Loucy (cell line): ENCODE data around the gene UBE2QL1.

Source experiments
- H2AFZ ChIP-seq: fragments of 200-600 bp; sonication (generic); 2 replicates; pipeline ENCODE4 v1.6.0; 2016; ENCODE audit warnings: antibody characterized with exemption, mild to moderate bottlenecking, low read length, moderate library complexity
- H3F3A ChIP-seq: fragments of 200-600 bp; 2 replicates; pipeline ENCODE4 v1.6.0; 2016; ENCODE audit warnings: antibody characterized with exemption, low read depth, mild to moderate bottlenecking
- H3K27me3 ChIP-seq: fragments of 200-600 bp; sonication (generic); 2 replicates; pipeline ENCODE4 v1.6.1; 2014; ENCODE audit warnings: low read length, mild to moderate bottlenecking; ENCODE audit not compliant: insufficient read depth, poor library complexity, severe bottlenecking
- H3K36me3 ChIP-seq: fragments of 200-600 bp; sonication (generic); 2 replicates; pipeline ENCODE4 v1.6.1; 2016; ENCODE audit warnings: low read length; ENCODE audit not compliant: insufficient read depth
- H3K4me1 ChIP-seq: fragments of 200-600 bp; sonication (generic); 2 replicates; pipeline ENCODE4 v1.5.1; 2014; ENCODE audit warnings: low read length, mild to moderate bottlenecking; ENCODE audit not compliant: insufficient read depth, poor library complexity, severe bottlenecking
- H3K4me2 ChIP-seq: fragments of 200-600 bp; sonication (generic); 2 replicates; pipeline ENCODE4 v1.6.0; 2014; ENCODE audit warnings: antibody characterized with exemption, low read length, low read depth, mild to moderate bottlenecking; ENCODE audit not compliant: poor library complexity, severe bottlenecking
- H3K4me3 ChIP-seq: fragments of 200-600 bp; sonication (generic); 2 replicates; pipeline ENCODE4 v1.5.1; 2014; ENCODE audit warnings: low read length, mild to moderate bottlenecking, mixed read lengths; ENCODE audit not compliant: poor library complexity, severe bottlenecking
- H3K79me2 ChIP-seq: fragments of 200-600 bp; sonication (generic); 2 replicates; pipeline ENCODE4 v1.6.1; 2014; ENCODE audit warnings: low read length; ENCODE audit not compliant: insufficient read depth
- H3K9ac ChIP-seq: fragments of 200-600 bp; sonication (generic); 2 replicates; pipeline ENCODE4 v1.6.0; 2014; ENCODE audit warnings: mild to moderate bottlenecking, low read depth, low read length, moderate library complexity; ENCODE audit not compliant: poor library complexity, severe bottlenecking
- H3K9me2 ChIP-seq: fragments of 200-600 bp; sonication (generic); replicated peaks from 2 replicates; pipeline ENCODE4 v1.6.1; 2016; ENCODE audit warnings: low read depth, low read length, mixed read lengths
- H3K9me3 ChIP-seq: fragments of 200-600 bp; sonication (generic); 2 replicates; pipeline ENCODE4 v1.6.1; 2014; ENCODE audit warnings: mild to moderate bottlenecking, antibody characterized with exemption, low read length, low read depth; ENCODE audit not compliant: insufficient read depth
- H4K20me1 ChIP-seq: fragments of 200-600 bp; sonication (generic); 2 replicates; pipeline ENCODE4 v1.6.0; 2014; ENCODE audit warnings: antibody characterized with exemption, low read length, mild to moderate bottlenecking; ENCODE audit not compliant: insufficient read depth, poor library complexity, severe bottlenecking
- EZH2phosphoT487 ChIP-seq: fragments of 200-600 bp; IDR thresholded peaks from 2 replicates; pipeline ENCODE4 v1.6.1; 2018; ENCODE audit warnings: antibody characterized with exemption, mild to moderate bottlenecking, moderate library complexity, borderline replicate concordance
- TF ChIP-seq, protein P1 (sequence below): fragments of 200-600 bp; sonication (generic); conservative IDR thresholded peaks from 2 replicates; pipeline ENCODE4 v1.5.1; 2014; ENCODE audit warnings: mild to moderate bottlenecking, antibody characterized with exemption, low read length

The UBE2QL1 gene

DNA sequence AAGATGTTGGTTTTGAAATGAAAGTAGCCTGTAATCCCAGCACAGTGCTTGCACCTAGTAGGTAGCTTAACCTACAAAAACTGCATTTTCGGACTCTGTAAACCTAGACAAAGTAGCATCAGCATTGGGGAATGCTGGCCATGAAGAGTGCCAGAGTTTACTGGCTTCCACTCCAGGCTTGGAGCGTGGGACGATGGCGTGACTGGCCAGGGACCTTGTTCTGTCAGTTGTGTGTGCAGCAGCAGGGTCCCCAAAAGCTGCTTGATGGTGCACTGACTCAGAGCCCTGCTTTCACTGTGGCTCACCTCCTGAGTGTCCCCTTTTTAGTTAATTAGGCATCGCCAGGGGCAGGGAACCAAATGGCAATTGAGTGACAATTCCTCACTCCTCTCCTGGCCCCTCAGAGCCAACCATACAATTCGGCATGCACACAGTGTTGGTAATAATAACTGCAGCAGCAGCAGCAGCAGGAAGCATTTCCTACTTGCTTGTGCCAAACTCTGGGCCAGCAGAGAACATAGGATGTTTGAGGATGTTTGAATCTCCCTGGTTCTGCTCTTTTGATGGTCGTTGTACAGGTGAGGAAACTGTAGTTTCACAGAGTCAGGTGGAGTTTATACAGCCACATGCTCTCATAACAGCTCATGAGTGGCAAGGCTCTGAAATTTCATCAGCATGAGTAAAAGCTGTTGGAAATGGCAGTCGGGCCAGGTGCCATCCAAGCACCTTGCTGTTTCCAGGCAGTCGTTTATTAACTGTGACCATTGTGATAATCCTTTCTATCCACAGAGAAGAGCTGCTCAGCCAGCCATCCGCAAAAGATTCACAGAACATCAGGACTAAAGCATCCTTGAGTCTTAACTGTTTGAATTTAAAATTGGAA, 4.2 kb downstream of the UBE2QL1 start:
- Histone ChIP-seq H3K9me3 (no peaks in the 10 kb centered on the region; the same call in 1 of the 2 replicates), H3K79me2 (no peaks in the 10 kb centered on the region), H4K20me1 (no peaks in the 10 kb centered on the region), H2AFZ (no peak overlapping the region; the same call in 1 of the 2 replicates), H3F3A (no peaks in the 10 kb centered on the region), H3K27me3 (no peaks in the 10 kb centered on the region), H3K4me1 (no peaks in the 10 kb centered on the region), H3K36me3 (no peaks in the 10 kb centered on the region), H3K9ac (no peak overlapping the region), H3K9me2 (no peaks in the 10 kb centered on the region), H3K4me3 (no peak overlapping the region), H3K4me2 (no peak overlapping the region)
- TF ChIP-seq, protein P1, sequence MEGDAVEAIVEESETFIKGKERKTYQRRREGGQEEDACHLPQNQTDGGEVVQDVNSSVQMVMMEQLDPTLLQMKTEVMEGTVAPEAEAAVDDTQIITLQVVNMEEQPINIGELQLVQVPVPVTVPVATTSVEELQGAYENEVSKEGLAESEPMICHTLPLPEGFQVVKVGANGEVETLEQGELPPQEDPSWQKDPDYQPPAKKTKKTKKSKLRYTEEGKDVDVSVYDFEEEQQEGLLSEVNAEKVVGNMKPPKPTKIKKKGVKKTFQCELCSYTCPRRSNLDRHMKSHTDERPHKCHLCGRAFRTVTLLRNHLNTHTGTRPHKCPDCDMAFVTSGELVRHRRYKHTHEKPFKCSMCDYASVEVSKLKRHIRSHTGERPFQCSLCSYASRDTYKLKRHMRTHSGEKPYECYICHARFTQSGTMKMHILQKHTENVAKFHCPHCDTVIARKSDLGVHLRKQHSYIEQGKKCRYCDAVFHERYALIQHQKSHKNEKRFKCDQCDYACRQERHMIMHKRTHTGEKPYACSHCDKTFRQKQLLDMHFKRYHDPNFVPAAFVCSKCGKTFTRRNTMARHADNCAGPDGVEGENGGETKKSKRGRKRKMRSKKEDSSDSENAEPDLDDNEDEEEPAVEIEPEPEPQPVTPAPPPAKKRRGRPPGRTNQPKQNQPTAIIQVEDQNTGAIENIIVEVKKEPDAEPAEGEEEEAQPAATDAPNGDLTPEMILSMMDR = no peak
- no peak for TF ChIP-seq EZH2phosphoT487

DNA sequence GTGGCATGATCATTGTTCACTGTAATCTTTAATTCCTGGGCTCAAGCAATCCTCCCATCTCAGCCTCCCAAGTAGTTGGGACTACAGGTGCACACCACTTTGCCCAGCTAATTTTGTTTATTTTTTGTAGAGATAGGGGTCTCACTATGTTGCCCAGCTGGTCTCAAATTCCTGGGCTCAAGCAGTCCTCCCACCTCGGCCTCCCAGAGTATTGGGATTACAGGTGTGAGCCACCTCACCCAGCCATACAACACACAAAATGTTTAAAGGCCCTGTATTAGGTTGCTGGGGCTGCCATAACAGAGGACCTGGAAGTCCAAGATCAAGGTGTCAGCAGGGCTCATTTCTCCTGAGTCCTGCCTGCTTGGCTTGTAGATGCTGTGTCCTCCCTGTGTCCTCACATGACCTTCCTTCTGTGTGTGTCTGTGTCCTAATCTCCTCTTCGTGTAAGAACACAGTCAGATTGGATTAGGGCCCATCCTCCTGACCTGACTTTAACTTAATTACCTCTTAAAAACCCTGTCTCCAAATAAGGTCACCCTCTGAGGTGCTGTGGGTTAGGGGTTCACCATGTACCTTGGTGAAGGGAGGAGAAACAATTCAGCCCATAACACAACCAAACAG, 5.4 kb downstream of the UBE2QL1 start:
- no peaks in the 10 kb centered on the region for H3K36me3 ChIP-seq
- no peaks in the 10 kb centered on the region for H3K9me2 ChIP-seq
- H3K27me3 ChIP-seq = no peaks in the 10 kb centered on the region
- no peak overlapping the region for H2AFZ ChIP-seq
- no peak overlapping the region for H3K4me2 ChIP-seq
- H4K20me1 ChIP-seq = no peaks in the 10 kb centered on the region
- H3K9ac ChIP-seq = no peak overlapping the region
- H3K79me2 ChIP-seq = no peaks in the 10 kb centered on the region
- H3K9me3 ChIP-seq = no peaks in the 10 kb centered on the region
- no peak overlapping the region for H3K4me3 ChIP-seq
- TF ChIP-seq EZH2phosphoT487 = no peak
- TF ChIP-seq, protein P1 = no peak
- H3K4me1 ChIP-seq = no peaks in the 10 kb centered on the region
- no peaks in the 10 kb centered on the region for H3F3A ChIP-seq

DNA sequence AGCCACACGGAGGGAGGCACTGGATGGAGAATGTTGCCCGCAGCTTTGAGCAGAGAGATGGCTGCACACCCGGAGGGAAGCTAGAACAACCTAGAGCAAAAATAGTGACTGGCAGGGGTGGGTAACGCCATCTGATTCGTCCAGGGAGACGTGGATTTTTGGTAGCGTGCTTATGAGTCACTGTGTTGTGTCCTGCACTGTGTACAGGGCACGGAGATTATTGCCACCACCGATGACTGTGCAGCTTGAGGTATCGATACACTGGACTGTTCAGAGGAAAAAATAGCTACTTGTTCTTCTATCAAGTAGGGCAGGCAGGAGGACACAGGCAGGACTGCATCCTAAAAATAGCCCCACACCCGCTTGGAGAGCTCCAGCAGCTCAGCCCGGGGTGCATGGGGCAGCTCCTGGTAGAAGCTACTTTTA, 6.0 kb downstream of the UBE2QL1 start:
- Histone ChIP-seq H3K9me3 (no peaks in the 10 kb centered on the region), H3K4me3 (no peak overlapping the region), H3K4me2 (no peak overlapping the region), H3K27me3 (no peaks in the 10 kb centered on the region), H3F3A (no peaks in the 10 kb centered on the region), H3K4me1 (no peaks in the 10 kb centered on the region), H4K20me1 (no peaks in the 10 kb centered on the region), H3K9ac (no peak overlapping the region), H3K79me2 (no peaks in the 10 kb centered on the region), H3K9me2 (no peaks in the 10 kb centered on the region), H3K36me3 (no peaks in the 10 kb centered on the region), H2AFZ (no peak overlapping the region)
- no peak for TF ChIP-seq EZH2phosphoT487
- TF ChIP-seq, protein P1 = no peak
